ENCODE measurements around the gene TP63.

- TF ChIP-seq CTCF (IDR thresholded peaks at IDR 0.05) (no peak), POLR2AphosphoS5 (IDR thresholded peaks at IDR 0.05) (no peak), EP300 (IDR thresholded peaks at IDR 0.05) (no peak)
Observed at GRCh38 chr3:189766416-189766815, 135.2 kb downstream of the TP63 start.
